GM18867 (cell line): ENCODE data around the gene GPR37.
A peak's percentile ranks its signal among the peaks of the same experiment; 100 is the strongest.

Experiments
- ATAC-seq: cut with Tn5 transposase; IDR thresholded peaks from one replicate; pipeline ENCODE4 v1.9.1; 2021; ENCODE audit warnings: mild to moderate bottlenecking, moderate library complexity; ENCODE audit not compliant: unreplicated experiment

GPR37 gene, protein sequence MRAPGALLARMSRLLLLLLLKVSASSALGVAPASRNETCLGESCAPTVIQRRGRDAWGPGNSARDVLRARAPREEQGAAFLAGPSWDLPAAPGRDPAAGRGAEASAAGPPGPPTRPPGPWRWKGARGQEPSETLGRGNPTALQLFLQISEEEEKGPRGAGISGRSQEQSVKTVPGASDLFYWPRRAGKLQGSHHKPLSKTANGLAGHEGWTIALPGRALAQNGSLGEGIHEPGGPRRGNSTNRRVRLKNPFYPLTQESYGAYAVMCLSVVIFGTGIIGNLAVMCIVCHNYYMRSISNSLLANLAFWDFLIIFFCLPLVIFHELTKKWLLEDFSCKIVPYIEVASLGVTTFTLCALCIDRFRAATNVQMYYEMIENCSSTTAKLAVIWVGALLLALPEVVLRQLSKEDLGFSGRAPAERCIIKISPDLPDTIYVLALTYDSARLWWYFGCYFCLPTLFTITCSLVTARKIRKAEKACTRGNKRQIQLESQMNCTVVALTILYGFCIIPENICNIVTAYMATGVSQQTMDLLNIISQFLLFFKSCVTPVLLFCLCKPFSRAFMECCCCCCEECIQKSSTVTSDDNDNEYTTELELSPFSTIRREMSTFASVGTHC

DNA sequence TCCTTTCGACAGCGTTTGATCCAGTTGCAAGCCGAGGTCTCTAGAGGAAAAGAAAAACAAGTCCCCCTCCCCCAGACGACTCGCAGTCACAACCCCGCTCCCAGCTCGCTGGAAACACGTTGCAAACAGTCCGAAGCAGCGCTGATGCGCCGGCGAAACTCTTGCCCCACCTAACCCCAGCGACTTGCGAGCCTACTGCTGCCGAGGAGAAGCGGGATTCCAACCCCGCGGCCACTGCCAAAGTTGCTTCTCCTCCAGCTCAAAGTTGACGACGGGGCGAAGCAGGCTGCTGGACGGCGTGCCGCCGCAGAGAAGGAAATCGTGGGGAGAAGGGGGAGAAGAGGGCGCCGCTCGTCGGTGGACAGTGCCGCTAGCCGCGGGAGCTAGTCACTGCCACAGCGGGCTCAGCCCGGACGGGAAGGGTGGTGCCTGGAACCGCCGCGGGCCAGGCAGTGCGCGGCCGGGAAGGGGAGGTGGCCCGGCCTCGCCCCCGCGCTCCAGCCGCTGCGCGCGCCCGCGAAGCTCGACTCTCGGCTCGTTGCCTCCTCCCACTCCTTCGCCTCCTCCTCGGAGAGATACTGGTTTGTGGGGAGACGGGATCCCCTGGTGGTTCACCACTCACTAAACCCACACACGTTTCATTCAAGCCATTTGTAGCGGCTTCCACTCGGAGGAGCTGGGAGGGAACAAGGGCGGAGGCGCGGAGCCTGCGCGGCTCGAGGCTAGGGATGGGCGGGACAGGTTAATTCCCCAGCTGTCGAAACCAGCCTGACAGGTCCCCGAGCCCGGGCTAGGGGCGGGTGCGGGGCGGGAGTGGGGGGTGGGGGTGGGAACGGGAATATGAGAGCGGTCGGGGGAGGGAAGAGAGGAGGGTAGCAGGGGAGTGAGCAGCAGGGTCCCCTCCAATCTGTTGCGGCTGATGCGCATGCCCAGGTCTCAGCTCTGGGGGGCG lies at the start of gene GPR37:
Gene GPR37 (minus strand): TSS at position 392 of the 952 bp plus-strand sequence. CDS start 816 bp downstream, outside the sequence.
- peak; percentile 62 for ATAC-seq

- ATAC-seq: no peak
Observed at GRCh38 chr7:124813994-124814798, 48.6 kb upstream of the GPR37 start.

DNA sequence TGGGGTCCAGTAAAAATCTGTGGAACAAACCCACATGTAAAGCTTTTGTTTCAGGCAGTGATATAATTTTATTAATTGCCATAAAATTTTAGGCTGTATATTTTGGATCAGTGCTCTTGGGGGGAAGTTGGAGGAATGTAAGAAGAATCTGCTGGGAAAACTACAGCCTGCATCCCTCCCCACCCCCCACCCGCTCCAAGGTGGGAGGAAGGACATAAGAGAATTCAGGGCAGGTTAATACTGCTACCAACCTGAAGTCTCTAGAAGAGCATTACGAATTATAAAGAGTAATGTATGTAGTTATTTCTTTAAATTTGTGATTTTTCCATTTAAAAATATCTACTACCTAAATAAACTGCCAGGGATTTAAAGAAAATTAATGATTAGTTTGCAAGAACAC lies 47.2 kb upstream of the GPR37 start:
- ATAC-seq: no peak

- ATAC-seq: peak; percentile 55
Observed at GRCh38 chr7:124811341-124811740, 45.7 kb upstream of the GPR37 start.

- no peak for ATAC-seq
Observed at GRCh38 chr7:124810605-124811004, 45.0 kb upstream of the GPR37 start.

GRCh38 chr7:124808206-124808605 lies 42.6 kb upstream of the GPR37 start:
- no peak for ATAC-seq

- no peak for ATAC-seq
Observed at GRCh38 chr7:124801330-124801895, 35.8 kb upstream of the GPR37 start.

DNA sequence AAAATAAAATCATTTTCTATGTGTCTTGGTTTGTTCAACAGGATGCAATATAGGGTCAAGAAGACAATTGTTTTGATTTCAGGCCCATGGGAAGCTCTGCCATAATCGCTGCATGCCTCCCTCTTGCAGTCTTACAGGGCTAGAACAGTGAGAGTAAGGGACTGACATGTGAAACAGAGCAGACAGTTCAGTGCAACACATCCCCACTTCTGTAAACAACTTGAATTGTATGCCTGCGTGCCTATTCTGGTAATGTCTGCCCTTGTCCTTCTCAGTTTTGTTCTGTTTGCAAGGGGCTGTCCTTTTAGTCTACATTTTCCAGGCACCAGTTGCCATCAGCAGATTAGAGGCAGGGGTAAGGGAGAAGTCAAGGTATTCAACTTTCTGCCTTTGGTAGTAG lies 34.8 kb upstream of the GPR37 start:
- no peak for ATAC-seq

- no peak for ATAC-seq
Observed at GRCh38 chr7:124799448-124799847, 33.9 kb upstream of the GPR37 start.

- ATAC-seq: no peak
Observed at GRCh38 chr7:124796771-124797170, 31.2 kb upstream of the GPR37 start.

DNA sequence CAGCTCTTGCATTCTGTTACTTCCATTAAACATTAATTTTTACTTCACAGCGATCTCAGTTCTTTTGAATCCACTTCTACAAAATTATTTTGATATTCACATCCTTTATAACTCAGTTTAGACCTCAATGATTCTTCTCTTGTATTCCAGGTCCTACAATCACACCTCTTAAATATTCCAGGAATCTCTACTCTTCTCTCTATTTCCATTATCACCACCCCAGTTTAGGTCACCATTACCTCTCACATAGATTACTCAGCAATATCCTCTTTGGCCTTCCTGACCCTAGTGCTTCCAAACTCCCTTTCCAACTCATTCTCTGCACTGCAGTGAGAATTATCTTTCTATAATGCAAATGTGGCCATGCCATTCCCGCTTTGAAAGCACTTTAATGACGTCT lies 27.1 kb upstream of the GPR37 start:
- ATAC-seq: no peak

GRCh38 chr7:124792002-124792401 lies 26.4 kb upstream of the GPR37 start:
- ATAC-seq: no peak

DNA sequence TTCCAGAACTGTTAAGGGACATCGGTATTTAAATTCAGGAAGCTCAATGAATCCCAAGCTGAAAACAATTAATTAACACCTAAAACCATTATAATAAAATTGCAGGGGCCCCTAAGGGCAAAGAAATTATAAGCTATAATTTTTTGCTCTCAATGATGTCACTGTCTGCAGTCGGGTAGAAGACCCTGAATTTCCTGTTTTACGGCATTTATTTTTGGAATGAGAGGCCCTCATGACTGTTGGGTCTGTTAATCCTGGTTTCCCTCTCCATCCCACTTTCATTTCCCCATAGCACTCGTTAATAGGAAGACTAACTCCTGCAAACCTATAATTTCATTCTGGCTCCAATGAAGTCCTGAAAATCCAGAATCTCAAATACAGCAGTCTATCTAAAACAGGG lies 25.8 kb upstream of the GPR37 start:
- no peak for ATAC-seq

- peak; percentile 82 for ATAC-seq
Observed at GRCh38 chr7:124790645-124791044, 25.1 kb upstream of the GPR37 start.

GRCh38 chr7:124785994-124786393 lies 20.4 kb upstream of the GPR37 start:
- no peak for ATAC-seq

DNA sequence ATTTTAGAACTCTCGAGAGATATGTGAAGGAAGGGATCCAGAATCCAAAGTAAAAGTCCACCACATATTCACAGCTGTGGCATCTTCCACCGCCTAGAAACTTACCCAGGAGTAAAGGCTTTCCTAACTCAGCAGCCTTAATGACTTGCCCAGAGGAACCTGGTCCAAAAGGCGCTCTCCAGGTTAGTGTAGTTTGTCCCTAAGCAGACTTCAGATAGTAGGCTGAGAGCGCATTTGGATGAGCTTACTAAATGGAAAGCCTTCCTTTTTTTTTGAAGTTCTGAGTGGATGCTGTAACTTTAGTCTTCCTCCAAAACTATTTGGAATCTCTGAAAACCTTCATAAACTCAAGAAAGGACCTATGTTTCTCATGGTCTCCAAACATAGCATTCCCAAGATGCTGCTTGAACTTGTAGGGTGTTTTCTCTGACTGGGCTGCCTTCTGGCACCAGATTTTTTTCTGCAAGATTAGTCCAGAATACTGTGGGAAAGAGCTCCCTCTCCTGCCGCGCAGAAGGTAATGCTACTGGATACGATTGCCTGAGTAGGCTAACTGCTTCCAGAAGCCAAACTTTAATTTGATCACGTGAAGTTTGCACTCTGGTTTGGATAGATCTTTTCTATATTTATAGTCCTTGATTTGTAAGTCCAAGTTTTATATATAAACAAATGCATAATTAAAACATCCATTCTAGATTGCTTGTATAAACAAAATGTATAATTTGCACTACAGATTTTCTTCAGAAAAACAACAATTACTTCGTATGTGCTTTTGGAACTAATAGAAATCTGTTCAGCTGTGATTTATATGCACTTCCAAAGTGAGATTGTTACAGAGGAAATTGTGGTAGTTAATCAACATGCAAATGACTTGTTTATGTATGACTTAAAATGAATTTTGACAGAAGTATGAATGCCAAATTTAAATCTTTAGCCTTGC lies 19.6 kb upstream of the GPR37 start:
- peak; percentile 90 for ATAC-seq

GRCh38 chr7:124783271-124783670 lies 17.7 kb upstream of the GPR37 start:
- no peak for ATAC-seq

GRCh38 chr7:124781907-124782734 lies 16.5 kb upstream of the GPR37 start:
- no peak for ATAC-seq
